Sigmoid colon (tissue), 4 donors: ENCODE measurements around the gene GOLGA6L10.
"Not testable (repeated sequence)": the region's sequence is repeated elsewhere in the genome, so short reads cannot be mapped to it uniquely, and the experiment has no call there.

Experiments
- CTCF ChIP-seq, 4 experiments: fragments of 450-650 bp in 3 of 4; fragments of 200-600 bp in 1 of 4; IDR thresholded peaks; one replicate each; pipeline ENCODE4 v1.5.1; 2016 to 2019; ENCODE audit warnings: antibody characterized with exemption in 4 of 4, mild to moderate bottlenecking in 3 of 4, moderate library complexity in 2 of 4
- EP300 ChIP-seq, 4 donors: sonication (generic); formaldehyde crosslinking; IDR thresholded peaks; one replicate each; pipeline ENCODE4 v1.6.1; 2017; ENCODE audit warnings: antibody characterized with exemption in 4 of 4
- POLR2AphosphoS5 ChIP-seq, 4 donors: sonication (generic); formaldehyde crosslinking; IDR thresholded peaks; one replicate each; pipeline ENCODE4 v1.6.1; 2017; ENCODE audit warnings: antibody characterized with exemption in 4 of 4

DNA sequence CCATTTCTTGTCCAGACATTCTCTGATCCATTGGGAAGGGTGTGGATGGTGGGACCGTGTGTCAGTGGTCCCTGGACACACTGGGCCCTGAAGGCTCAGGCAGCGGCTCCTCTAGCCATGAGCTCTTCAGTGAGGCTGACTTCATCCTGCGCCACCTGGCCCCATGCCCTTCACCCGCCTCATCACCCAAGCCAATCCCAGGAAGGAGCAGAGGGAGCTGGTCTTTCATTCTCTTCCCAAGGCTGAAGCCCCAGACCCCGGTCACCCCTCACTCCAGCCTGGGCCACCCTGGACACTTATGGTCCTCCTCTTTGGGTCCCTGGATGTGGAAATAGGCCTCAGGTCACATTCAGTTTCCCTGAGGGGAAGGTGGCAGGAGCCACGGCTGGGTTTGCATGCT, 24.4 kb downstream of the GOLGA6L10 start:
- not testable (repeated sequence) for TF ChIP-seq EP300, CTCF, POLR2AphosphoS5 (IDR thresholded peaks at IDR 0.05)
